Parathyroid adenoma (tissue), 2 donors: ENCODE data around the gene HBM.
"Not testable (repeated sequence)": the region's sequence is repeated elsewhere in the genome, so short reads cannot be mapped to it uniquely, and the experiment has no call there.

Source experiments
- H2AFZ ChIP-seq: fragments of 300-600 bp; sonication (generic); one replicate; pipeline ENCODE4 v1.7.0; 2017; ENCODE audit warnings: antibody characterized with exemption, mild to moderate bottlenecking
- H3K27ac ChIP-seq: fragments of 300-600 bp; sonication (generic); one replicate; pipeline ENCODE4 v1.7.0; 2017
- H3K27me3 ChIP-seq: fragments of 300-600 bp; sonication (generic); one replicate; pipeline ENCODE4 v1.7.0; 2017; ENCODE audit warnings: low read length; ENCODE audit not compliant: control insufficient read depth, insufficient read depth
- H3K36me3 ChIP-seq: fragments of 300-600 bp; sonication (generic); one replicate; pipeline ENCODE4 v1.7.0; 2017; ENCODE audit warnings: low read length; ENCODE audit not compliant: control insufficient read depth, insufficient read depth
- H3K4me1 ChIP-seq: fragments of 300-600 bp; sonication (generic); one replicate; pipeline ENCODE4 v1.7.0; 2017; ENCODE audit warnings: control low read depth
- H3K4me2 ChIP-seq: fragments of 300-600 bp; sonication (generic); one replicate; pipeline ENCODE4 v1.7.0; 2017; ENCODE audit warnings: low read length
- H3K4me3 ChIP-seq: fragments of 300-600 bp; sonication (generic); one replicate; pipeline ENCODE4 v1.7.0; 2017; ENCODE audit warnings: low read depth, low read length
- H3K79me2 ChIP-seq: fragments of 300-600 bp; sonication (generic); one replicate; pipeline ENCODE4 v1.7.0; 2017; ENCODE audit warnings: control low read depth
- H3K9ac ChIP-seq: fragments of 300-600 bp; sonication (generic); one replicate; pipeline ENCODE4 v1.7.0; 2017; ENCODE audit warnings: mild to moderate bottlenecking
- H3K9me3 ChIP-seq: fragments of 300-600 bp; sonication (generic); one replicate; pipeline ENCODE4 v1.7.0; 2017; ENCODE audit warnings: low read length; ENCODE audit not compliant: control insufficient read depth
- TF ChIP-seq, protein P1 (sequence below): fragments of 300-600 bp; sonication (generic); IDR thresholded peaks from one replicate; pipeline ENCODE4 v1.7.0; 2017; ENCODE audit warnings: antibody characterized with exemption, mild to moderate bottlenecking
- donor health status: primary hyperparathyroidism.

Gene HBM

DNA sequence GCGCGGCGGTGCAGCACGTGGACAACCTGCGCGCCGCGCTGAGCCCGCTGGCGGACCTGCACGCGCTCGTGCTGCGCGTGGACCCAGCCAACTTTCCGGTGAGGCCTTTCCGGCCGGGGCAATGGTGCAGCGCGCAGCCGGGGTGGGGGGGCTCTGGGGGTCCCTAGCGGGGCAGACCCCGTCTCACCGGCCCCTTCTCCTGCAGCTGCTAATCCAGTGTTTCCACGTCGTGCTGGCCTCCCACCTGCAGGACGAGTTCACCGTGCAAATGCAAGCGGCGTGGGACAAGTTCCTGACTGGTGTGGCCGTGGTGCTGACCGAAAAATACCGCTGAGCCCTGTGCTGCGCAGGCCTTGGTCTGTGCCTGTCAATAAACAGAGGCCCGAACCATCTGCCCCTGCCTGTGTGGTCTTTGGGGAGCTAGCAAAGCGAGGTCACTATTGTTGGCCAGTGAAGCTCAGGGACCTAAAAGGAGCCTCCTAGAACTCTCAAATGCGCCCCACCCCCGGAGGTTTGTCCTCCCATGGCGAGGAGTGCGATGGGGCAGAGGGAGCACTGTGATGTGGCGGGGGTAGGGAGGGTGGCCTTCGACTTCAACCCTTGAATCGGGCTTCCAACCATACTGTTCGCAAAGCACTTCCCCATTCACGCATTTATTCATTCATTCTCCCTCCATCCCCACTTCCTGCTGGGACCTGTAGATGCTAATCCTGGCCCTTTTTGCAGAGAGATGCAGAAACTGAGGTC, 770 bp downstream of the HBM start:
- no peaks in the 10 kb centered on the region for H3K9me3 ChIP-seq
- peaks cover 17% of the 10 kb centered on the region for H3K27me3 ChIP-seq
- peaks cover 7% of the 10 kb centered on the region for H3K4me1 ChIP-seq
- TF ChIP-seq, protein P1, sequence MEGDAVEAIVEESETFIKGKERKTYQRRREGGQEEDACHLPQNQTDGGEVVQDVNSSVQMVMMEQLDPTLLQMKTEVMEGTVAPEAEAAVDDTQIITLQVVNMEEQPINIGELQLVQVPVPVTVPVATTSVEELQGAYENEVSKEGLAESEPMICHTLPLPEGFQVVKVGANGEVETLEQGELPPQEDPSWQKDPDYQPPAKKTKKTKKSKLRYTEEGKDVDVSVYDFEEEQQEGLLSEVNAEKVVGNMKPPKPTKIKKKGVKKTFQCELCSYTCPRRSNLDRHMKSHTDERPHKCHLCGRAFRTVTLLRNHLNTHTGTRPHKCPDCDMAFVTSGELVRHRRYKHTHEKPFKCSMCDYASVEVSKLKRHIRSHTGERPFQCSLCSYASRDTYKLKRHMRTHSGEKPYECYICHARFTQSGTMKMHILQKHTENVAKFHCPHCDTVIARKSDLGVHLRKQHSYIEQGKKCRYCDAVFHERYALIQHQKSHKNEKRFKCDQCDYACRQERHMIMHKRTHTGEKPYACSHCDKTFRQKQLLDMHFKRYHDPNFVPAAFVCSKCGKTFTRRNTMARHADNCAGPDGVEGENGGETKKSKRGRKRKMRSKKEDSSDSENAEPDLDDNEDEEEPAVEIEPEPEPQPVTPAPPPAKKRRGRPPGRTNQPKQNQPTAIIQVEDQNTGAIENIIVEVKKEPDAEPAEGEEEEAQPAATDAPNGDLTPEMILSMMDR = no peak
- H3K79me2 ChIP-seq = no peaks in the 10 kb centered on the region
- no peak overlapping the region for H2AFZ ChIP-seq
- H3K9ac ChIP-seq = no peak overlapping the region
- no peaks in the 10 kb centered on the region for H3K36me3 ChIP-seq
- H3K27ac ChIP-seq = no peak overlapping the region
- H3K4me3 ChIP-seq = no peak overlapping the region
- no peak overlapping the region for H3K4me2 ChIP-seq

DNA sequence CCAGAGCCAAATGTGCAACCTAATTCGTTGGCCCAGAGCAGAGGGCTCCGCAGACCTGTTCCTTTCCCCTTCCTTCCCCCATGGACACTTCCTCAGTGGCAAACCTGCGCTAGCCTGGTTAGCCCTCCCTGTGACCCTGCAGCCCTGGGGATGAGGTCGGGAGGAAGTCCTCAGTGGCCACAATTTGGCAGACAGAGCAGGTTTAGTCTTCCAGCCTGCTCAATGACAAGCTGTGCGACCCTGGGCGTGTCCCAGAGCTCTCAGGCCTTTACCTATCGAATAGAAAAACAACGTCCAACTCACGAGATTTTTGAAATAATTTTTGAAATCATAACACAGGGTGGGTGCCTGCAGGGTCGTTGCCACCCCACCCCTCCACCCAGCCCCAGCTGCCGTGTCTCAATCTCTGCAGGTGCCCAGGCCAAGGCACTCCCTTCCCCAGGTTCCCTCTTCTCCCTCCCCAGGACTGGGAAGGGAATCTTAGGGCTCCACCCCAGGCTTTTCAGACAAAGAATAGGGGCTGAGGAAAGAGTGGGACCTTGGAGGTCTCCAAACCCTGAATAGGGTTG, 1.4 kb downstream of the HBM start:
- Histone ChIP-seq H3K4me2 (no peak overlapping the region), H3K79me2 (no peaks in the 10 kb centered on the region), H3K27me3 (peaks cover 17% of the 10 kb centered on the region), H3K4me3 (no peak overlapping the region), H3K36me3 (no peaks in the 10 kb centered on the region), H3K27ac (no peak overlapping the region), H3K4me1 (peaks cover 7% of the 10 kb centered on the region), H3K9me3 (no peaks in the 10 kb centered on the region), H3K9ac (no peak overlapping the region), H2AFZ (no peak overlapping the region)
- TF ChIP-seq, protein P1 = no peak

DNA sequence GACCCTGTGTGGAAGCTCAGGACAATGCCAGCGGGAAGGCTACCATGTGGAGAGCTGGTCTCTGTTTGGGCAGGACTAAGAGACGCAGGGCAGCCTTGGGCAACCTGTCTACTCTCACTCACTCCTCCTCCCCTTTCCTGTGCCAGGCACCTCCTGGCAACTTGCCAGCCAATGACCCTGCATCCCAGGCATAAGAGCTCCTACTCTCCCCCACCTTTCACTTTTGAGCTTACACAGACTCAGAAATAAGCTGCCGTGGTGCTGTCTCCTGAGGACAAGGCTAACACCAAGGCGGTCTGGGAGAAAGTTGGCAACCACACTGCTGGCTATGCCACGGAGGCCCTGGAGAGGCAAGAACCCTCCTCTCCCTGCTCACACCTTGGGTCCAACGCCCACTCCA, 2.6 kb downstream of the HBM start:
- H3K27me3 ChIP-seq = peaks cover 17% of the 10 kb centered on the region
- no peak overlapping the region for H3K9ac ChIP-seq
- no peak overlapping the region for H2AFZ ChIP-seq
- H3K4me1 ChIP-seq = peaks cover 7% of the 10 kb centered on the region
- H3K9me3 ChIP-seq = no peaks in the 10 kb centered on the region
- H3K27ac ChIP-seq = no peak overlapping the region
- no peaks in the 10 kb centered on the region for H3K36me3 ChIP-seq
- no peak overlapping the region for H3K4me3 ChIP-seq
- TF ChIP-seq, protein P1 = no peak
- H3K79me2 ChIP-seq = no peaks in the 10 kb centered on the region
- H3K4me2 ChIP-seq = no peak overlapping the region

DNA sequence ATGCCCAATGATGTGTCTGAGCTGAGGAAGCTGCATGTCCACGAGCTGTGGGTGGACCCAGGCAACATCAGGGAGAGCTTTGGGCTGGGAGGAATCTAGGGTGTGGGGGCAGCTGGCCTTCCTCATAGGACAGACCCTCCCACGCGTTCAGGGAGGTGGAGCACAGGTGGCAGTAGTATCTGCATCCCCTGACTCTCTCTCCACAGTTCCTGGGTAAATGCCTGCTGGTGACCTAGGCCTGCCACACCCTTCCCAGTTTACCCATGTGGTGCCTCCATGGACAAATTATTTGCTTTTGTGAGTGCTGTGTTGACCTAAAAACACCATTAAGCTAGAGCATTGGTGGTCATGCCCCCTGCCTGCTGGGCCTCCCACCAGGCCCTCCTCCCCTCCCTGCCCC, 3.2 kb downstream of the HBM start:
- H3K36me3 ChIP-seq = no peaks in the 10 kb centered on the region
- no peaks in the 10 kb centered on the region for H3K79me2 ChIP-seq
- H3K9me3 ChIP-seq = no peaks in the 10 kb centered on the region
- H2AFZ ChIP-seq = no peak overlapping the region
- H3K4me2 ChIP-seq = no peak overlapping the region
- H3K9ac ChIP-seq = no peak overlapping the region
- TF ChIP-seq, protein P1 = no peak
- peaks cover 17% of the 10 kb centered on the region for H3K27me3 ChIP-seq
- no peak overlapping the region for H3K27ac ChIP-seq
- H3K4me1 ChIP-seq = peaks cover 7% of the 10 kb centered on the region
- H3K4me3 ChIP-seq = no peak overlapping the region

DNA sequence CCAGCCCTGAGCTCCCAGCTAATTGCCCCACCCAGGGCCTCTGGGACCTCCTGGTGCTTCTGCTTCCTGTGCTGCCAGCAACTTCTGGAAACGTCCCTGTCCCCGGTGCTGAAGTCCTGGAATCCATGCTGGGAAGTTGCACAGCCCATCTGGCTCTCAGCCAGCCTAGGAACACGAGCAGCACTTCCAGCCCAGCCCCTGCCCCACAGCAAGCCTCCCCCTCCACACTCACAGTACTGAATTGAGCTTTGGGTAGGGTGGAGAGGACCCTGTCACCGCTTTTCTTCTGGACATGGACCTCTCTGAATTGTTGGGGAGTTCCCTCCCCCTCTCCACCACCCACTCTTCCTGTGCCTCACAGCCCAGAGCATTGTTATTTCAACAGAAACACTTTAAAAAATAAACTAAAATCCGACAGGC, 4.3 kb downstream of the HBM start:
- H3K4me1 ChIP-seq, H3K27ac ChIP-seq, H3K9me3 ChIP-seq, H3K4me2 ChIP-seq, H3K9ac ChIP-seq, H3K79me2 ChIP-seq, H3K4me3 ChIP-seq, H2AFZ ChIP-seq, H3K36me3 ChIP-seq: not testable (repeated sequence)
- peaks cover 16% of the 10 kb centered on the region for H3K27me3 ChIP-seq
